Rectal smooth muscle tissue (tissue), 1 donor: ENCODE results near the gene KHDRBS2.

Experiments
- H3K27ac ChIP-seq: one replicate; pipeline ENCODE4 v1.7.0; 2013; ENCODE audit warnings: low read depth, low read length, inconsistent platforms
- H3K27me3 ChIP-seq: one replicate; pipeline ENCODE4 v1.7.0; 2013; ENCODE audit warnings: low read length; ENCODE audit not compliant: control insufficient read depth, insufficient read depth
- H3K36me3 ChIP-seq: one replicate; pipeline ENCODE4 v1.7.0; 2013; ENCODE audit warnings: low read length; ENCODE audit not compliant: control insufficient read depth, insufficient read depth
- H3K4me1 ChIP-seq: one replicate; pipeline ENCODE4 v1.7.0; 2013; ENCODE audit warnings: low read length; ENCODE audit not compliant: control insufficient read depth, insufficient read depth
- H3K4me3 ChIP-seq: one replicate; pipeline ENCODE4 v1.7.0; 2013; ENCODE audit warnings: low read length
- H3K9ac ChIP-seq: one replicate; pipeline ENCODE4 v1.7.0; 2013; ENCODE audit warnings: low read length

The KHDRBS2 gene

GRCh38 chr6:62280099-62280498 lies 5.9 kb downstream of the KHDRBS2 start:
- H3K9ac ChIP-seq = no peak overlapping the region
- no peaks in the 10 kb centered on the region for H3K4me1 ChIP-seq
- no peak overlapping the region for H3K27ac ChIP-seq
- no peaks in the 10 kb centered on the region for H3K36me3 ChIP-seq
- H3K4me3 ChIP-seq = no peak overlapping the region
- no peaks in the 10 kb centered on the region for H3K27me3 ChIP-seq

GRCh38 chr6:62272114-62272513 lies 13.9 kb downstream of the KHDRBS2 start:
- H3K4me3 ChIP-seq = no peak overlapping the region

GRCh38 chr6:62265906-62266525 lies 20.0 kb downstream of the KHDRBS2 start:
- no peak overlapping the region for H3K27ac ChIP-seq
- no peaks in the 10 kb centered on the region for H3K4me1 ChIP-seq
- H3K36me3 ChIP-seq = no peaks in the 10 kb centered on the region
- H3K27me3 ChIP-seq = no peaks in the 10 kb centered on the region
- H3K9ac ChIP-seq = no peak overlapping the region
- H3K4me3 ChIP-seq = no peak overlapping the region

More at GRCh38 chr6:62272114-62272513, 13.9 kb downstream of the KHDRBS2 start:
- H3K9ac ChIP-seq = no peak overlapping the region
- H3K27me3 ChIP-seq = no peaks in the 10 kb centered on the region
- no peak overlapping the region for H3K27ac ChIP-seq
- no peaks in the 10 kb centered on the region for H3K36me3 ChIP-seq
- no peaks in the 10 kb centered on the region for H3K4me1 ChIP-seq

GRCh38 chr6:62262283-62262682 lies 23.7 kb downstream of the KHDRBS2 start:
- Histone ChIP-seq H3K36me3 (no peaks in the 10 kb centered on the region), H3K4me1 (no peaks in the 10 kb centered on the region), H3K27me3 (no peaks in the 10 kb centered on the region), H3K4me3 (no peak overlapping the region), H3K9ac (no peak overlapping the region), H3K27ac (no peak overlapping the region)

GRCh38 chr6:62246087-62246486 lies 39.9 kb downstream of the KHDRBS2 start:
- Histone ChIP-seq H3K4me1 (no peaks in the 10 kb centered on the region), H3K27me3 (no peaks in the 10 kb centered on the region), H3K36me3 (no peaks in the 10 kb centered on the region), H3K4me3 (no peak overlapping the region), H3K9ac (no peak overlapping the region), H3K27ac (no peak overlapping the region)

- no peaks in the 10 kb centered on the region for H3K36me3 ChIP-seq
- H3K27ac ChIP-seq = no peak overlapping the region
- H3K27me3 ChIP-seq = no peaks in the 10 kb centered on the region
- H3K4me3 ChIP-seq = no peak overlapping the region
- no peak overlapping the region for H3K9ac ChIP-seq
- H3K4me1 ChIP-seq = no peaks in the 10 kb centered on the region
Measured at GRCh38 chr6:62236784-62237183, 49.2 kb downstream of the KHDRBS2 start.

GRCh38 chr6:62229231-62229630 lies 56.8 kb downstream of the KHDRBS2 start:
- Histone ChIP-seq H3K27ac (no peak overlapping the region), H3K36me3 (no peaks in the 10 kb centered on the region), H3K9ac (no peak overlapping the region), H3K4me3 (no peak overlapping the region), H3K27me3 (no peaks in the 10 kb centered on the region), H3K4me1 (no peaks in the 10 kb centered on the region)

- Histone ChIP-seq H3K4me3 (no peak overlapping the region), H3K9ac (no peak overlapping the region), H3K27me3 (no peaks in the 10 kb centered on the region), H3K4me1 (no peaks in the 10 kb centered on the region), H3K27ac (no peak overlapping the region), H3K36me3 (no peaks in the 10 kb centered on the region)
Measured at GRCh38 chr6:62217866-62218265, 68.2 kb downstream of the KHDRBS2 start.

- no peaks in the 10 kb centered on the region for H3K27me3 ChIP-seq
- no peak overlapping the region for H3K9ac ChIP-seq
- H3K27ac ChIP-seq = no peak overlapping the region
- H3K4me1 ChIP-seq = no peaks in the 10 kb centered on the region
- no peaks in the 10 kb centered on the region for H3K36me3 ChIP-seq
- H3K4me3 ChIP-seq = no peak overlapping the region
Measured at GRCh38 chr6:62202078-62202477, 83.9 kb downstream of the KHDRBS2 start.

GRCh38 chr6:62192593-62192992 lies 93.4 kb downstream of the KHDRBS2 start:
- Histone ChIP-seq H3K36me3 (no peaks in the 10 kb centered on the region), H3K9ac (no peak overlapping the region), H3K4me3 (no peak overlapping the region), H3K4me1 (no peaks in the 10 kb centered on the region), H3K27me3 (no peaks in the 10 kb centered on the region), H3K27ac (no peak overlapping the region)

GRCh38 chr6:62175195-62175594 lies 110.8 kb downstream of the KHDRBS2 start:
- H3K27me3 ChIP-seq = no peaks in the 10 kb centered on the region

GRCh38 chr6:62174548-62174947 lies 111.5 kb downstream of the KHDRBS2 start:
- H3K27me3 ChIP-seq = no peaks in the 10 kb centered on the region
- no peaks in the 10 kb centered on the region for H3K4me1 ChIP-seq
- no peak overlapping the region for H3K27ac ChIP-seq
- no peaks in the 10 kb centered on the region for H3K36me3 ChIP-seq
- H3K4me3 ChIP-seq = no peak overlapping the region
- H3K9ac ChIP-seq = no peak overlapping the region

More at GRCh38 chr6:62175195-62175594, 110.8 kb downstream of the KHDRBS2 start:
- H3K27ac ChIP-seq = no peak overlapping the region
- no peak overlapping the region for H3K9ac ChIP-seq
- H3K4me3 ChIP-seq = no peak overlapping the region
- H3K4me1 ChIP-seq = no peaks in the 10 kb centered on the region
- H3K36me3 ChIP-seq = no peaks in the 10 kb centered on the region

GRCh38 chr6:62167736-62168135 lies 118.3 kb downstream of the KHDRBS2 start:
- H3K36me3 ChIP-seq = no peaks in the 10 kb centered on the region
- no peaks in the 10 kb centered on the region for H3K4me1 ChIP-seq
- H3K27me3 ChIP-seq = no peaks in the 10 kb centered on the region
- no peak overlapping the region for H3K4me3 ChIP-seq
- no peak overlapping the region for H3K27ac ChIP-seq
- no peak overlapping the region for H3K9ac ChIP-seq
